ENCODE results near the gene MECP2.
"Not testable (repeated sequence)": the region's sequence is repeated elsewhere in the genome, so short reads cannot be mapped to it uniquely, and the experiment has no call there.

The MECP2 gene

GRCh38 chrX:153984351-153985178, 113.0 kb downstream of the MECP2 start:
- no peak for DNase-seq

- no peak for DNase-seq
Measured at GRCh38 chrX:153983321-153983801, 114.2 kb downstream of the MECP2 start.

DNA sequence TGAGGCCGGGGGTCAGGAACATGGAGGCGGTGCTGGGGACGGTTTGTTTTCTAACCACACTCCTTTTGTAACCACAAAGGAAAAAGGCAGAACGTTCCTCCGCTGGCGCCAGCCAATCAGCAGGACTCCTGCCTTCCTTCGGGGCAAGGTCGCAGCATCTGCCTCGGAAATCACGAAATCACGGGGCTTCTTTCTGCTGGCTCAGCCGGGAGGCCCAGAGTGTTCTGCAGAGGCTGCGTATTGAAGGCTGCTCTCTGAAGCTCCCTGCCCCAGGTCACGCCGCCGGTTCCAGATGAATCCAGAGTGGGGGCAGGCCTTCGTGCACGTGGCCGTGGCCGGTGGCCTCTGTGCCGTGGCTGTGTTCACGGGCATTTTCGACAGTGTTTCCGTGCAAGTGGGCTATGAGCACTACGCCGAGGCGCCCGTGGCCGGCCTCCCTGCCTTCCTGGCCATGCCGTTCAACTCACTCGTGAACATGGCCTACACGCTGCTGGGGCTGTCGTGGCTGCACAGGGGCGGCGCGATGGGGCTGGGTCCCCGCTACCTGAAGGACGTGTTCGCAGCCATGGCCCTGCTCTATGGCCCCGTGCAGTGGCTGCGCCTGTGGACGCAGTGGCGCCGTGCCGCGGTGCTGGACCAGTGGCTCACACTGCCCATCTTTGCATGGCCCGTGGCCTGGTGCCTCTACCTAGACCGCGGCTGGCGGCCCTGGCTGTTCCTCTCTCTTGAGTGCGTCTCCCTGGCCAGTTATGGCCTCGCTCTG, 115.6 kb downstream of the MECP2 start:
- DNase-seq = peak; percentile 46

DNA sequence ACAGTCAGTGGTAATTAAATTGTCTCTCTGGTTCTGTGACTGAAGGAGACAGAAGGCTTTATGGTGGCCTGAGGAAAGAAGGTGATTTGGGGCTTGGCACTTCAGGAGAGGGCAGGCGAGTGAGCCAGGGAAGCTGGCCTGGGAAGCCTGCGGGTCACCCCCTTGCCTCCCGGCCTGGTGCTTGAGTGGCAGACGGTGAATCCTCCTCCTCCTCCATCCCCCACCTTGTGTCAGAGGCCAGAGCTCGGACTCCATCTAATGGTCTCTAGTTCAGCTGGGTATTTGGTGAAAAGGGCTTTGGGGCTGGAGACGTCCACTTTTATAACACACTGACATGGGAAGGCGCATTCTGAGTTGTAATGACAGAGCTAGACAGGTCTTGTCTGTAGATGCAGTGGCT, 116.3 kb downstream of the MECP2 start:
- no peak for DNase-seq

DNA sequence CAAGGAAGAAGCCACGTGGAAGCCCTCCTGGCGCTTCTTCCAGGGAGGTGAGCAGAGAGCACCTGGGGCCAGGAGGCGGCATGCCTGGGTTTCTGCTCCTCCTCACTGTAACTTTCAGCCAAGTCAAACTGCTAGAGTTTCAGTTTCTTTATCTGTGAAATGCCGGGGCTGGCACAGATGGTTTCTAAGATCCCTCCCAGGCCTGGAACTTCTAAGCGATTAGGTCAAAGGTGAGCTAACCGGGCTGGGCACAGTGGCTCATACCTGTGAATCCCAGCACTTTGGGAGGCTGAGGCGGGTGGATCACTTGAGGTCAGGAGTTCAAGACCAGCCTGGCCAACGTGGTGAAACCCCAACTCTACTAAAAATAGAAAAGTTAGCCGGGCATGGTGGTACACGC, 117.1 kb downstream of the MECP2 start:
- not testable (repeated sequence) for DNase-seq

DNA sequence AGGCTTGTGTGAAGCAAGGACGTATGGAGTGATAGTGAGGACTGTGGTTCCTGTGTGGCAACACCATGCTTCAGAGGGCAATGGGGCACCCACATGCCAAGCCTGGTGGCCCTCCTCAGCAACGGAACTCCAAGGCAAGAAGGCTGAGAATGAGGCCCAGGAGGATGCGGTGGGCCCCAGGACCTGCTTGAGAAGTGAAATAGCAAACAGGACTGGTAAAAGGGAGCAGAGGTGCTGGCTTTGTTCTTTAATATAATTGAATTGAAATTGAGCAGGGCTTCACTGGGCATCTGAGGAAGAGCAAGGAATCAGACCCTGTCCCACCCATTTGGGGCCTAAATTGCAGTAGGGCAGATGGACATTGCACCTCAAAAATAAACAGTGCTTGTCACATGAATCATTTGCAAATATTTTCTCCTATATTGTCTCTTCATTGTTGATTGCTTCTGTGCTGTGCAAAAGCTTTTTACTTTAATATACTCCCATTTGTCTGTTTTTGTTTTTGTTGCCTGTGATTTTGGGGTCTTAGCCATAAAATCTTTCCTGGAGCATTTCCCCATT, 122.7 kb downstream of the MECP2 start:
- DNase-seq = no peak

DNA sequence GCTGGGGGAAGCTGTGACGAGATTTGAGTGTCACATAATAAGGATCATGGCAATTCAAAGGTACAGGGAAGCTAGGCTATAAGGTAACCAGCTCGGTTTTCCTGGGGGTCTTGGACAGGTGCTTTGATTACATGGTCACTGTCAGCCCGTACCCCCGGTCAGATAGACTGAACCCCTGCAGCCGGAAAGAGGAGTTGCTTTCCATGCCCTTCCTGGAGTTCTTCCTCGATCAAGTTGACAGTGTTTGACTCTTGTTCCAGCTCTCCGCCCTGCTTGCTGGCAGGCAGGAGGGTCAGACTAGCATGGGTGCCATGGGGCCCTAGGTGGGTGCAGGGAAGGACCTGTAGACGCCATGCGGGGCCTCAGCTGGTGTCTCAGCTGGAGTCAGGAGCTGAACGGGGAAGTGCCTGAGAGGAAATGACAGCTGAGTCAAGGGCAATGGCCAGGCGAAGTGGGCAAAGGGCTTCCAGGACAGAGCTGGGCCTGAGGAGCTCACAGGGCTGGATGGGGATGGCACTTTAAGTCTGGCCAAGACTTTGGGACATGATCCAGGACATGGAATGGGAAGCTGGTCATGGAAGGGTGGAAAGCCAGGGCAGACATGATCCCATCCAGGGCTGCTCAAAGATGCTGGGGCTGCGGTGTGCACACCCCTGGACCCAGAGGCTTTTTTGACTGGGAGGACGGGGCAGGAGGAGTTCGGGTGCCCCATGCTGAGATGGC, 123.4 kb downstream of the MECP2 start:
- no peak for DNase-seq

DNA sequence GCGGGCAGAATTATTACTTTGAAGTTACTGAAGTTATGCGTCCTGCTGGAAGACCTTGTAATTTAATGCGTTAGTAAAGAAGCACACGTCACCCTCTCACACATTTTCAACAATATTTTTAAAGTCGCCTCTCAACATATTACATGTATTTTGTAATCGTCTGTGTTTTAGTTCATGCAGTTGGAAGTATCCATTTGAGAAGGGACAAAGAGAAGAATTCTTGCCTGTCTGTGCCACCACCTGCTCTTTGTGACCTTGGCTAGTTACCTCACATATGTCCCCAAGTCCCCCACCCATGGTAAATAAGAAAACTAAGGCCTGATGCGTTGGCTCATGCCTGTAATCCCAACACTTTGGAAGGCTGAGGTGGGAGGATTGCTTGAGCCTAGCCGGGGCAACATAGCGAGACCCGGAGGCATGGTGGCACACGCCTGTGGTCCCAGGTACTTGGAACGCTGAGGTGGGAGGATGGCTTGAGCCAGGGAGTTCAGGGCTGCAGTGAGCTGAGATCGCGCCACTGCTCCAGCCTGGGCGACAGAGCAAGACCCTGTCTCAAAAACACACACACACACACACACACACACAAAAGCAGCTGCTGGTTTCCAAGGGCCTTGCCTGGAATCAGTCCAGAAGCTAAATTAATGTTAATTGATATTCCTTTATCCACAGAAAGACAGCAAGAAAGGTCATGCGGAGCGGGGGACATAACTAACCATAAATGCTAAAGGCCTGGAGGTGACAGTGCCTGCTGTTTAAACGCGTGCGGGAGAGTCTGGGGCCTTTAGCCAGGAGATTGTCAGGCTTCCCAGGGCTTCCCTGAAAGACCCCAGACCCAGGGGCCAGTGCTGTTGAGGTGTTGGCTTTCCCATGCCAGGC, 124.2 kb downstream of the MECP2 start:
- DNase-seq = no peak

GRCh38 chrX:153972368-153973126, 125.0 kb downstream of the MECP2 start, which contains the start of gene TMEM187:
Gene TMEM187 (plus strand): TSS chrX:153972754. CDS start chrX:153982063, 9,309 bp downstream.
- DNase-seq = peak; percentile 78

Data from activated CD4-positive, alpha-beta T cell treated with anti-CD3 and anti-CD28 coated beads for 1 hour (primary cell).